ENCODE results near the gene DOLK.

GRCh38 chr9:128945798-128946501 is 1.5 kb downstream of the DOLK start:
- TF ChIP-seq CTCF (IDR thresholded peaks at IDR 0.05) = no peak
- TF ChIP-seq POLR2AphosphoS5 (IDR thresholded peaks at IDR 0.05) = no peak
- TF ChIP-seq POLR2A (IDR thresholded peaks at IDR 0.05) = no peak
